HEK293 (cell line): Measurements from ENCODE around the gene ACTR6.
A peak's percentile ranks its signal among the peaks of the same experiment; 100 is the strongest.

Experiments
- CTCF ChIA-PET: fragments of 350-600 bp; formaldehyde crosslinking; extraction: SDS; loops from one replicate; lab custom pipeline; 2021; ENCODE audit warnings: antibody characterized with exemption; lab: Yijun Ruan, JAX
- POLR2A ChIA-PET: fragments of 300-600 bp; formaldehyde crosslinking; extraction: SDS; loops from one replicate; lab custom pipeline; 2020; ENCODE audit warnings: antibody characterized with exemption, inconsistent platforms; lab: Yijun Ruan, JAX
- H3K27ac ChIP-seq: fragments of 200-500 bp; sonication (Bioruptor generic); 2 replicates; pipeline ENCODE4 v1.5.1; 2014; ENCODE audit warnings: low read depth, low read length, control low read depth, inconsistent platforms; ENCODE audit errors: extremely low read depth
- H3K36me3 ChIP-seq, 2 experiments: fragments of 200-500 bp in 1 of 2; sonication (Bioruptor generic) in 1 of 2; 1 replicate in 1 of 2; 2 replicates in 1 of 2; pipeline ENCODE4 v1.5.1; 2014 to 2017; ENCODE audit warnings: inconsistent platforms in 2 of 2, low read length in 2 of 2; ENCODE audit not compliant: control insufficient read depth in 2 of 2, insufficient read depth in 1 of 2
- H3K4me1 ChIP-seq: fragments of 200-500 bp; sonication (Bioruptor generic); 2 replicates; pipeline ENCODE4 v1.5.1; 2014; ENCODE audit warnings: mild to moderate bottlenecking, low read length, inconsistent platforms; ENCODE audit not compliant: control insufficient read depth, insufficient read depth
- H3K4me3 ChIP-seq: 2 replicates; pipeline ENCODE4 v1.5.1; 2011; ENCODE audit warnings: low read depth, mild to moderate bottlenecking, control low read depth, low read length, moderate library complexity
- H3K9me3 ChIP-seq: fragments of 200-500 bp; sonication (Bioruptor generic); 2 replicates; pipeline ENCODE4 v1.5.1; 2014; ENCODE audit warnings: low read depth, low read length, inconsistent platforms; ENCODE audit not compliant: control insufficient read depth, insufficient read depth
- SALL2 ChIP-seq: fragments of 450-650 bp; formaldehyde crosslinking; IDR thresholded peaks from 2 replicates; pipeline ENCODE4 v1.5.0; 2017; ENCODE audit warnings: missing biosample characterization, mild to moderate bottlenecking, missing genetic modification characterization, borderline replicate concordance
- ZBTB26 ChIP-seq: fragments of 450-650 bp; formaldehyde crosslinking; optimal IDR thresholded peaks from 2 replicates; pipeline ENCODE3; 2016; ENCODE audit warnings: missing biosample characterization, mild to moderate bottlenecking, missing genetic modification characterization
- ZBTB6 ChIP-seq: fragments of 450-650 bp; formaldehyde crosslinking; IDR thresholded peaks from 2 replicates; pipeline ENCODE4 v1.5.1; 2017; ENCODE audit warnings: missing biosample characterization, missing genetic modification characterization
- ZNF132 ChIP-seq: fragments of 450-650 bp; formaldehyde crosslinking; IDR thresholded peaks from 2 replicates; pipeline ENCODE4 v1.5.1; 2017; ENCODE audit warnings: missing biosample characterization, missing genetic modification characterization, borderline replicate concordance
- ZNF16 ChIP-seq: fragments of 450-650 bp; formaldehyde crosslinking; IDR thresholded peaks from 2 replicates; pipeline ENCODE4 v1.5.1; 2016; ENCODE audit warnings: low read depth, missing biosample characterization, missing genetic modification characterization
- ZNF239 ChIP-seq: fragments of 450-650 bp; formaldehyde crosslinking; IDR thresholded peaks from 2 replicates; pipeline ENCODE4 v1.5.1; 2016; ENCODE audit warnings: missing biosample characterization, missing genetic modification characterization
- ZNF248 ChIP-seq: fragments of 450-650 bp; formaldehyde crosslinking; IDR thresholded peaks from 2 replicates; pipeline ENCODE4 v1.5.1; 2017; ENCODE audit warnings: missing biosample characterization, missing genetic modification characterization
- ZNF26 ChIP-seq: fragments of 450-650 bp; formaldehyde crosslinking; IDR thresholded peaks from 2 replicates; pipeline ENCODE4 v1.5.1; 2016; ENCODE audit warnings: missing biosample characterization, missing genetic modification characterization
- ZNF266 ChIP-seq: fragments of 450-650 bp; formaldehyde crosslinking; IDR thresholded peaks from 2 replicates; pipeline ENCODE4 v1.5.1; 2016; ENCODE audit warnings: missing biosample characterization, missing genetic modification characterization, low read depth
- ZNF335 ChIP-seq: fragments of 450-650 bp; formaldehyde crosslinking; conservative IDR thresholded peaks from 2 replicates; pipeline ENCODE4 v1.5.1; 2016; ENCODE audit warnings: missing biosample characterization, missing genetic modification characterization
- ZNF404 ChIP-seq: fragments of 450-650 bp; formaldehyde crosslinking; IDR thresholded peaks from 2 replicates; pipeline ENCODE4 v1.5.1; 2017; ENCODE audit warnings: missing biosample characterization, missing genetic modification characterization
- ZNF423 ChIP-seq: fragments of 450-650 bp; formaldehyde crosslinking; IDR thresholded peaks from 2 replicates; pipeline ENCODE4 v1.5.1; 2016; ENCODE audit warnings: missing biosample characterization, missing genetic modification characterization
- ZNF449 ChIP-seq: fragments of 450-650 bp; formaldehyde crosslinking; IDR thresholded peaks from 2 replicates; pipeline ENCODE4 v1.5.1; 2017; ENCODE audit warnings: missing biosample characterization, mild to moderate bottlenecking, missing genetic modification characterization, moderate library complexity
- ZNF596 ChIP-seq: fragments of 450-650 bp; IDR thresholded peaks from 2 replicates; pipeline ENCODE4 v1.5.0; 2018; ENCODE audit warnings: missing biosample characterization, mild to moderate bottlenecking, missing genetic modification characterization, moderate library complexity
- ZNF610 ChIP-seq: fragments of 450-650 bp; formaldehyde crosslinking; IDR thresholded peaks from 2 replicates; pipeline ENCODE4 v1.5.1; 2016; ENCODE audit warnings: missing biosample characterization, missing genetic modification characterization, borderline replicate concordance
- ZNF664 ChIP-seq: fragments of 450-650 bp; formaldehyde crosslinking; IDR thresholded peaks from 2 replicates; pipeline ENCODE4 v1.5.1; 2016; ENCODE audit warnings: missing biosample characterization, missing genetic modification characterization
- ZNF692 ChIP-seq: fragments of 450-650 bp; formaldehyde crosslinking; IDR thresholded peaks from 2 replicates; pipeline ENCODE4 v1.5.1; 2016; ENCODE audit warnings: missing biosample characterization, missing genetic modification characterization
- ZNF701 ChIP-seq: fragments of 450-650 bp; formaldehyde crosslinking; IDR thresholded peaks from 2 replicates; pipeline ENCODE4 v1.5.1; 2016; ENCODE audit warnings: missing biosample characterization, missing genetic modification characterization
- ZSCAN30 ChIP-seq: fragments of 450-650 bp; IDR thresholded peaks from 2 replicates; pipeline ENCODE4 v1.5.1; 2018; ENCODE audit warnings: missing biosample characterization, mild to moderate bottlenecking, missing genetic modification characterization, moderate library complexity

The ACTR6 gene

GRCh38 chr12:100169345-100169744, 31.3 kb upstream of the ACTR6 start:
- H3K4me3 ChIP-seq: no peak overlapping the region
- no peak for TF ChIP-seq ZNF16
- H3K4me1 ChIP-seq: peaks cover 8% of the 10 kb centered on the region
- no peak overlapping the region for H3K27ac ChIP-seq
- ChIA-PET CTCF (interaction anchor here (0.6 kb wide), 1 partner anchor 323 kb away, joined by 5 read pairs; no protein-coding TSS in a partner anchor), POLR2A (no interaction called here)
- H3K36me3 ChIP-seq: peaks cover 0 to 3% of the 10 kb centered on the region in 2 experiments; a peak in 2 of 3 replicates
- H3K9me3 ChIP-seq: no peaks in the 10 kb centered on the region

GRCh38 chr12:100170313-100170858, 30.2 kb upstream of the ACTR6 start:
- Histone ChIP-seq H3K9me3 (no peaks in the 10 kb centered on the region), H3K4me1 (peaks cover 8% of the 10 kb centered on the region), H3K36me3 (peaks cover 0 to 3% of the 10 kb centered on the region in 2 experiments; a peak in 2 of 3 replicates), H3K27ac (no peak overlapping the region), H3K4me3 (no peak overlapping the region)
- no peak for TF ChIP-seq ZNF692
- peak; percentile 54; the same call in 1 of the 2 replicates for TF ChIP-seq ZNF449 (tag by site-specific recombination)
- no peak for TF ChIP-seq ZNF404
- TF ChIP-seq ZBTB26 (tag by site-specific recombination): no peak
- TF ChIP-seq ZNF239 (tag by site-specific recombination): no peak
- TF ChIP-seq ZNF132 (tag by site-specific recombination): no peak
- CTCF ChIA-PET: interaction anchor here (0.6 to 1.1 kb wide), 2 partner anchors 10 to 16 kb away, joined by 3 to 4 read pairs; no protein-coding TSS in a partner anchor
- POLR2A ChIA-PET: no interaction called here

- TF ChIP-seq ZNF664 (tag by site-specific recombination) (peak; percentile 44; the same call in 1 of the 2 replicates), ZSCAN30 (tag by site-specific recombination) (no peak)
- TF ChIP-seq, all 188 proteins: peak for 1
- Histone ChIP-seq H3K4me3 (no peak overlapping the region), H3K9me3 (no peaks in the 10 kb centered on the region), H3K27ac (no peak overlapping the region), H3K4me1 (peaks cover 8% of the 10 kb centered on the region), H3K36me3 (peaks cover 0 to 3% of the 10 kb centered on the region in 2 experiments; a peak in 2 of 3 replicates)
- CTCF ChIA-PET: no interaction called here
- POLR2A ChIA-PET: no interaction called here
Observed at GRCh38 chr12:100171248-100171647, 29.4 kb upstream of the ACTR6 start.

GRCh38 chr12:100173111-100173510, 27.5 kb upstream of the ACTR6 start:
- ChIA-PET POLR2A (no interaction called here), CTCF (no interaction called here)
- H3K4me3 ChIP-seq: no peak overlapping the region
- no peak for TF ChIP-seq ZNF701 (tag by site-specific recombination)
- no peak for TF ChIP-seq ZNF266 (tag by site-specific recombination)
- TF ChIP-seq ZNF596 (tag by site-specific recombination): no peak
- TF ChIP-seq ZNF610 (tag by site-specific recombination): no peak
- TF ChIP-seq ZNF335 (tag by site-specific recombination): no peak
- no peak for TF ChIP-seq SALL2 (tag by site-specific recombination)
- TF ChIP-seq ZNF26 (tag by site-specific recombination): no peak
- no peak for TF ChIP-seq ZBTB6 (tag by site-specific recombination)
- no peak for TF ChIP-seq ZNF423
- TF ChIP-seq ZNF248: no peak
- no peak overlapping the region for H3K27ac ChIP-seq
- H3K36me3 ChIP-seq: peaks cover 0 to 3% of the 10 kb centered on the region in 2 experiments; a peak in 2 of 3 replicates
- no peaks in the 10 kb centered on the region for H3K9me3 ChIP-seq
- H3K4me1 ChIP-seq: peaks cover 8% of the 10 kb centered on the region
